Measurements from ENCODE around the gene PDS5B.
"Not testable (repeated sequence)": the region's sequence is repeated elsewhere in the genome, so short reads cannot be mapped to it uniquely, and the experiment has no call there.

PDS5B gene, protein sequence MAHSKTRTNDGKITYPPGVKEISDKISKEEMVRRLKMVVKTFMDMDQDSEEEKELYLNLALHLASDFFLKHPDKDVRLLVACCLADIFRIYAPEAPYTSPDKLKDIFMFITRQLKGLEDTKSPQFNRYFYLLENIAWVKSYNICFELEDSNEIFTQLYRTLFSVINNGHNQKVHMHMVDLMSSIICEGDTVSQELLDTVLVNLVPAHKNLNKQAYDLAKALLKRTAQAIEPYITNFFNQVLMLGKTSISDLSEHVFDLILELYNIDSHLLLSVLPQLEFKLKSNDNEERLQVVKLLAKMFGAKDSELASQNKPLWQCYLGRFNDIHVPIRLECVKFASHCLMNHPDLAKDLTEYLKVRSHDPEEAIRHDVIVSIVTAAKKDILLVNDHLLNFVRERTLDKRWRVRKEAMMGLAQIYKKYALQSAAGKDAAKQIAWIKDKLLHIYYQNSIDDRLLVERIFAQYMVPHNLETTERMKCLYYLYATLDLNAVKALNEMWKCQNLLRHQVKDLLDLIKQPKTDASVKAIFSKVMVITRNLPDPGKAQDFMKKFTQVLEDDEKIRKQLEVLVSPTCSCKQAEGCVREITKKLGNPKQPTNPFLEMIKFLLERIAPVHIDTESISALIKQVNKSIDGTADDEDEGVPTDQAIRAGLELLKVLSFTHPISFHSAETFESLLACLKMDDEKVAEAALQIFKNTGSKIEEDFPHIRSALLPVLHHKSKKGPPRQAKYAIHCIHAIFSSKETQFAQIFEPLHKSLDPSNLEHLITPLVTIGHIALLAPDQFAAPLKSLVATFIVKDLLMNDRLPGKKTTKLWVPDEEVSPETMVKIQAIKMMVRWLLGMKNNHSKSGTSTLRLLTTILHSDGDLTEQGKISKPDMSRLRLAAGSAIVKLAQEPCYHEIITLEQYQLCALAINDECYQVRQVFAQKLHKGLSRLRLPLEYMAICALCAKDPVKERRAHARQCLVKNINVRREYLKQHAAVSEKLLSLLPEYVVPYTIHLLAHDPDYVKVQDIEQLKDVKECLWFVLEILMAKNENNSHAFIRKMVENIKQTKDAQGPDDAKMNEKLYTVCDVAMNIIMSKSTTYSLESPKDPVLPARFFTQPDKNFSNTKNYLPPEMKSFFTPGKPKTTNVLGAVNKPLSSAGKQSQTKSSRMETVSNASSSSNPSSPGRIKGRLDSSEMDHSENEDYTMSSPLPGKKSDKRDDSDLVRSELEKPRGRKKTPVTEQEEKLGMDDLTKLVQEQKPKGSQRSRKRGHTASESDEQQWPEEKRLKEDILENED (N-terminal part only)

DNA sequence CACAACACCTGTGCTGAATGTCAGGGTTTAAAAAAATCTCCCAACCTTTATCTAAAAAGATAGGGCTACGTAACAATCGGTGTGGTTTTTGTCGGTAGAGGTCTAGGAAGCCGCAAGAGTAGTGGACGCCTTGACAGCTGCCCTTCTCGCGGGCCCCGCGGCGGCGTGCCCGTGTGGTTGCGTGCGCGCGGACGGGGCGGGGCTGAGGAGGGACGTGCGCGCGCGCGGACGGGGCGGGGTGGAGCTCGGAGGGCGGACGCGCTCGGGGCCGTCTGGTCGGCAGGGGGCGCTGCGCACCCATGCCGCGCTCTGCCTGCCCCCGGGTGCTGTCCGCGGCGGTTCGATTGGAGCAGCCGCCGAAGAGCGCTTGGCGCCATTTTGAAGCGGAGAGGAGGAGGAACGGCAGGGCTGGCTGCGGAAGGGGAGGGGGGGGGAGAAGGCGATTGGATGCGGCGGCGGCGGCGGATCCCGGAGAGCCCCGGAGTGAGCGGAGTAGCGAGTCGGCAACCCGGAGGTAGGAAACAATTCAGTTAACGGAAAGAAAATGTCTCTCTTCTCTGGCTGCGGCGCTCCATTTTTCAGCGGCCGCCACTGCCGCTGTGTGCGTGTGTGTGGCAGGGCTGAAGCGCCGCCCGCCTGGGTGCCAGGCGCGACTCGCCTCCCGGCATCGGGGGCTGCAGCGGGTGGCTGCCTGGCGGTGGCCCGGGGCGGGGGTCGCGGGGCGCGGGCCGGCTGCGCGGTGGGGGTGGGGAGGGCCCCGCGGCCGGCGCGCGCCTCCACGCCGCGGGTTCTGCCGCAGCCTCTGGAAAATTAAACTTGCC is at the start of gene PDS5B:
Gene PDS5B (plus strand): TSS at position 373 of the 821 bp plus-strand sequence. CDS start 62,321 bp downstream, outside the sequence.
- in situ Hi-C loops (cut with MboI; ENCODE audit: low sequenced_read_pairs): no loop called here

DNA sequence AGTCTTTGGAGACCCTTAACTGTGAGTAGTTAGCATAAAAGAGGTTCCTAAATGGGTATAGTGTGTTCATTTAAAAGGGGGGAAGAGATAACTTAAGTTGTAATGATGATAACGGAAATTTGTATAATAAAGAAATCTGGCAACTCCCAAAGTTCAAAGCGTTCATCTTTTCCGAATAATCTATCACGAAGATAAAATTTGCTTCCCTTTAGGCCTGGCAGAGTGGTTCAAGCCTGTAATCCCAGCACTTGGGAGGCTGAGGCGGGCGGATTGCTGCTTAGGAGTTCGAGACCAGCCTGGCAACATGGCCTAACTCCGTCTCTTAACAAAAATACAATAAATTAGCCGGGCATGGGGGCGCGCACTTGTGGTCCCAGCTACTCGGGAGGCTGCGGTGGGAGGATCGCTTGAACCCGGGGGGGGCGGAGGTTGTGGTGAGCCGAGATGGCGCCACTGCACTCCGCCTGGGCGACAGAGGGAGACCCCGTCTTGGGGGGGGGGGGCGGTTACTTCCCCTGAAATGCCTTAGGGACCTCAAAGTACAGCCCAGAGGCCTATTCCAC is 48.6 kb upstream of the PDS5B start:
- in situ Hi-C loops (cut with MboI; ENCODE audit: low sequenced_read_pairs): no loop called here

DNA sequence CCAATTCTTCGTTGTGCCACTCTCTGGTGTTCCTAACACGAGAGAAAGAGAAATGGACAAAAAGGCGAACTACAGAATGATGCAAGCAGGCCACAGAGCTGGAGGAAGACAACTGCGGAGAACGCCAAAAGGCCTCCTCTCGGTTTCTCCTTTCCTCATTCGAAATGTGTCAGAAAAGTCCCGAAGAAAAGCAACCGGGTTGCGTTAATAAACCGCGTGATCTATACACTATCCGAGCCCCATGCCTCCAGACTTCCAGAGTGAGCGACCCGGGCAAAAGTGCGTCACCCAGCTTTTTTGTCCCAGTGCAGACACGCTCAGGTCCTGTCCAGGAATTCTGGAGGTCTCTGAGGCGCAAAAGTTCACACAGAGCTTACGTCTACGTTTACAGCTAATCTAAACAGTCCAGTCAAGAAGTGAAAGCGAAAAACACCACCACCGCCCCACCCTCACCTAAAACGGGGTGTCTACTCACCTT is 48.1 kb upstream of the PDS5B start:
- in situ Hi-C loops (cut with MboI; ENCODE audit: low sequenced_read_pairs): no loop called here

DNA sequence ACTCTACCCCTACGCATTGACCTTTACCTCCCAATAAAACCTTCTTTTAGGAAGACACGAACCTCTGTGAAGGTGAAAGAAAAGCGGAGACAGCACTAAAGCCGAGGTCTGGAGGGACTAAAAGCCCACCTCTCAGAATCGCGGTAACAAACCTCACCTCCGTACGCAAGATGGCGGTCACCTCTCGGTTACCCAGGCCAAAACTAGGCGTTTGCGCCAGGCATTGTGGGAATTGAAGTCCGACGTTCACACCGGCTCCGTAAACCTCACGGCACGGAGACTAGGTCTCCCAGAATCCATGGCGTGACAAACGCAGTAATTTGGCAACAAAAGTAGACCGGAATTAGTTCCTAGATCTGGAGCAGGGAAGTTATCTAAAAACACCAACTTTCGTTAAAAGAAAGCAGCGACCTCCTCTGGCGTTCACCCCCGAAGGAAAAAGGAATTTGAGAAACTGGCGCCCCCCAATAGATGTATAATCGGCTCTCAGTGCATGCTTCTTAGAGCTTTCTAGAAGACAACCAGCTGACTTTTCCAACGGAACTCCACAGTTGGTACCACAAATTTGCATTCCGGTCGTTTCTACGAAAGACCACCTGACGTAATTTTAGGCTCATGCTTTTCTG is 47.5 kb upstream of the PDS5B start, which contains the start of gene N4BP2L2:
Gene N4BP2L2 (minus strand): TSS at position 175 of the 626 bp plus-strand sequence. CDS start 1,768 bp downstream, outside the sequence.
- in situ Hi-C loops (cut with MboI; ENCODE audit: low sequenced_read_pairs): no loop called here

DNA sequence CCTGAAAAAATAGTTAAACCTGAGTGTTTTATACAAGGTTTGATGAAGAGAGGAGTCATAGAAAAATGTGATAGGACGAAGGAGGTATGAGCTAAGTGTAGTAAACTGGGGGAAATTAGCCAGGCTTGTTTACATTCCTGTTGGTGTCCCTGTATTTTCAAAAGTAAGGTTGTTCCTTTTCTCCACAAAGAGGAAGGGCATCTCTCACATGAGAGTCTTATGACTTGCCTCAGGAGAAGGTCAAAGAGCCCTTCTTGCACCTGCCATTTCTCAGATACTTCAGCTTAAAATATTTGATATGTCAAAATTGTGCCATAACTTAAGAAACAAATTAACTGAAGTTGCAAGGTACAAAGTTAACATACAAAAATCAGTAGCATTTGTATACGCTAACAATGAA is 44.0 kb upstream of the PDS5B start:
- in situ Hi-C loops (cut with MboI; ENCODE audit: low sequenced_read_pairs): no loop called here

DNA sequence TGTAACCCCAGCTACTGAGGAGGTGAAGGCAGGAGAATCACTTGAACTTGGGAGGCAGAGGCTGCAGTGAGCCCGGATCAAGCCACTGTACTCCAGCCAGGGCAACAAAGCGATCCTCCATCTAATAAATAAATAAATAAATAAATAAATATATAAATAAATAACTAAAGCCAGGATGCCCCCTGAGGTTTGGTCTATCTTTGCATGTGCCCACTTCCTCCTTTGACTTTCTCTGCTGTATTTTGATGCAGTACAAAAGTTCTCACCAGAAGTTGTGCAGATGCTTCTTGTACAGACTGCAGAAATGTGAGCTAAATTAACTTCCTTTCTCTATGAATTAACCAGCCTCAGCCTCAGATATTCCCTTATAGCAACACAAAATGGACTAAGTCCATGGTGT is 41.2 kb upstream of the PDS5B start:
- in situ Hi-C loops (cut with MboI; ENCODE audit: low sequenced_read_pairs): no loop called here

DNA sequence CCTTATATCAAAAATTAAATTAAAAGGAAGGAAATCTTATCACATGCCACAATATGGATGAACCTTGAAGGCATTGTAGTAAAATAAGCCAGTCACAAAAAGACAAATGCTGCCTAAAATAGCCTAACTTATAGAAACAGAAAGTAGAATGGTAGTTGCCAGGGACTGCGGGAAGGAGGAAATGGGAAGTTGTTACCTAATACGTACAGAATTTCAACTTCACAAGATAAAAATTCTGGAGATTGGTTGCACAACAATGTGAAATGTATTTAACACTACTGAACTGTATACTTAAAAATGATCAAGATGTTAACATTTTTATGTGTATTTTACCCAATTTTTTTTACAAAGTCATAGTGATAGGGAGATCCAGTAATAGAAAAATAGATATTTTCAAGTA is 37.4 kb upstream of the PDS5B start:
- in situ Hi-C loops (cut with MboI; ENCODE audit: low sequenced_read_pairs): no loop called here

DNA sequence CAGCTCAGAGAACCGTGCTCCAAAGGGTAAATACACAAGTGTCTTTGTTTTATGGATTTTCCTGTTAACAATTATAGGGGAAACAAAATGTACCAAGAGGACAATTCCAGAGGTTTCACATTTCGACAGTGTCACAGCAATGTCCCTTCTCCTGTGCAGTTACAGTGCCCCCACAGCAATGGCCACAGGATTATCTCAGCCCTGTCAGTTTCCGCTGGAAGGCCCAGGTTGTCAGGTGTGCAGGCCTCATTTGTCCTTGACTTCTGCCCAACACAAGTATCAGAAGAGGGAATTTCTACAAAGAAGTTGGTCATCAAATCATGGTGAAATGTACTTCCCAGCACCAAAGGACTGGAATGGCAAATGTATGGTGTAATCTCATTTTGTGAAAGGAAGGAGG is 36.5 kb upstream of the PDS5B start:
- in situ Hi-C loops (cut with MboI; ENCODE audit: low sequenced_read_pairs): no loop called here

DNA sequence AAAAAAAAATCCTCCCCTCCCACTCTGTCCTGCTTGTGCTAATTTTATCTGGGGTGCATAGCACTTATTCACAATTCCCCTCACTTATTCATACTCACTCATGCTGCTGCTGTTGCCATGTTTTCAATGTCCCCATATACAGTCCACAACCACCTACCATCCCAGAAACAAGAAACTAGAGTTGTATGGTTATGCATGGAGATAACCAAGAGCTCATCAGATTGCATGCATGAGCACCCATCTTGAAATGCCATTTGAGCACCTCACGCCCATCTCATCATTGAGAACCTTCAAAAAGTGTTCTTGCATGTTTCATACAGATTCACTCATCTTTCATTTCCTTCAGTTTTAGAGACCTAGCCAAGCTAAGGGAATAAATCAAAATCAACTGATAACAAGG is 32.5 kb upstream of the PDS5B start:
- in situ Hi-C loops (cut with MboI; ENCODE audit: low sequenced_read_pairs): no loop called here

DNA sequence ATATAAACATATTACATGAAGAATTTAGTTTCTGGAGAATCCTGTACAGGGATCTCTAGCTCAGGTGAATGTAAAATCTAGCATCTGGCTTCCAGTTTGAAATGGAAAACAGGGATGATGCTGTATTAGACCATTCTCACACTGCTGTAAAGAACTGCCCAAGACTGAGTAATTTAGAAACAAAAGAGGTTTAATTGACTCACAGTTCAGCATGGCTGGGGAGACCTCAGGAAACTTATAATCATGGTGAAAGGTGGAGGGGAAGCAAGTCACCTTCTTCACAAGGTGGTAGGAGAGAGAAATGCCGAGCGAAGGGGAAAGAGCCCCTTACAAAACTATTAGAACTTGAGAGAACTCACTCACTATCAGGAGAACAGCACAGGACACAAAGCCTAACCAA is 30.6 kb upstream of the PDS5B start:
- in situ Hi-C loops (cut with MboI; ENCODE audit: low sequenced_read_pairs): no loop called here

DNA sequence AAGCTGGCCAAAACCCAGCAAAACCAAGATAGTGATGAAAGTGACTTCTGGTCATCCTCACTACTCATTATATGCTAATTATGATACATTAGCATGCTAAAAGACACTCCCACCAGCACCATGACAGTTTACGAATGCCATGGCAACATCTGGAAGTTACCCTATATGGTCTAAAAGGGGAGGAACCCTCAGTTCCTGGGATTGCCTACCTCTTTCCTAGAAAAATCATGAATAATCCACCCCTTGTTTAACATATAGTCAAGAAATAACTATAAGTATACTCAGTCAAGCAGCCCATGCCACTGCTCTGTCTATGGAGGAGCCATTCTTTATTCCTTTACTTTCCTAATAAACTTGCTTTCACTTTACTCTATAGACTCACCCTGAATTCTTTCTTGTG is 25.4 kb upstream of the PDS5B start:
- in situ Hi-C loops (cut with MboI; ENCODE audit: low sequenced_read_pairs): not testable (repeated sequence)

DNA sequence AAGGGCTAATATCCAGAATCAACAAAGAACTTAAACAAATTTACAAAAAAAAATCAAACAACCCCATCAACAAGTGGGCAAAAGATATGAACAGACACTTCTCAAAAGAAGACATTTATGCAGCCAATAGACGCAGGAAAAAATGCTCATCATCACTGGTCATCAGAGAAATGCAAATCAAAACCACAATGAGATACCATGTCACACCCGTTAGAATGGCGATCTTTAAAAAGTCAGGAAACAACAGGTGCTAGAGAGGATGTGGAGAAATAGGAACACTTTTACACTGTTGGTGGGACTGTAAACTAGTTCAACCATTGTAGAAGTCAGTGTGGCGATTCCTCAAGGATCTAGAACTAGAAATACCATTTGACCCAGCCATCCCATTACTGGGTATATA is 10.6 kb upstream of the PDS5B start:
- in situ Hi-C loops (cut with MboI; ENCODE audit: low sequenced_read_pairs): not testable (repeated sequence)

DNA sequence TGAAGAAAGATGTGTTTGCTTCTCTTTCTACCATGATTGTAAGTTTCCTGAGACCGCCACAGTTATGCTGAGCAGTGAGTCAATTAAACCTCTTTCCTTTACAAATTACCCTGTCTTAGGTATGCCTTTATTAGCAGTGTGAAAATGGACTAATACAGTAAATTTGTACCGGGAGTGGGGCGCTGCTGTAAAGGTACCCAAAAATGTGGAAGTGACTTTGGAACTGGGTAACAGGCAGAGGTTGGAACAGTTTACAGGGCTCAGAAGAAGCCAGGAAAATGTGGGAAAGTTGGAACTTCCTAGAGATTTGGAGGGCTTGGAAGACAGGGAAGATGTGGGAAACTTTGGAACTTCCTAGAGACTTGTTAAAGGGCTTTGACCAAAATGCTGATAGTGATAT is 9.2 kb upstream of the PDS5B start:
- in situ Hi-C loops (cut with MboI; ENCODE audit: low sequenced_read_pairs): no loop called here

DNA sequence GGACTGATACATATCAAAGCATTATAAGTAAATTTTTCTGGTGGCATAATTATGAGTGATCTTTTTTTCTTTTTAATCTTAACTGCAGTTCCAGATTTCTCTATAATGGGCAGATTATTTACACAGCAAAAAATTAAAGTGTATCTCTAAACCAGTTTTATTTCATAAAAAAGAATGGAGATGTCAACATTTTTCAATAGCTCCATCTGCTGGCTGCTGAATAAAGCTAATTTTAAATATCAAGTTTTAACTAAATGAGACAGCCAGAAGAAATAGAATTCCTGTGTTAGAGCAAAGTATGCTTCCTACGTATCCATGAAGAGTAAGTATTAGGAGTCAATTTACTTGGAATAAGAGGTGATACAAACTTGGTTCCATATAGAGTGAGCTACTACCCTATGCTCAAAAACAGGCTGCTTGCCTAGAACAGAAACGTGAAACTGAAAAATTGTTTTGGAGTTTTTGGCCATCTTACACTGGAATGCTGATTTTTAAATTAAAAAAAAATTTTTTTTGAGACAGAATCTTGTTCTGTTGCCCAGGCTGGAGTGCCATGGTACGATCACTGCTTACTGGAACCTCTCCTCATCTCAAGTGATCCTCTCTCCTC is 5.0 kb upstream of the PDS5B start:
- in situ Hi-C loops (cut with MboI; ENCODE audit: low sequenced_read_pairs): no loop called here

DNA sequence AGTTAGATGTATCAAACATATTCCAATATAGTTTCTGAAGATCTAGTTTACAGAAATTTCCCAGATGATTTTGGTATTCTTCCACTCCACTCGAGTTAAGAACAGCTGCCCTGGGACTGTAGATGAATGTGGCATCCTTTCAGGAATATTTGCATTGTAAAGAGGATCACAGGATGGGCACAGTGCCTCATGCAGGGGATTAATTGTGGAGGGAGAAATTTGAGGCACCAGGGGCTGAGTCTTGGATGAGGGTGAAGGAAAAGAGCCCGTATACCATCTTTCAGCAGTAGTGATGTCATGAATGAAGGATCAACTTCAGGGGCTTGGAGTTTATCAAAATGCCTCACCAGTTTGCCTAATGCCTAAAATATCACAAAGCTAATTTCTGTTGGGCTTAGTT is 4.0 kb upstream of the PDS5B start:
- in situ Hi-C loops (cut with MboI; ENCODE audit: low sequenced_read_pairs): no loop called here

DNA sequence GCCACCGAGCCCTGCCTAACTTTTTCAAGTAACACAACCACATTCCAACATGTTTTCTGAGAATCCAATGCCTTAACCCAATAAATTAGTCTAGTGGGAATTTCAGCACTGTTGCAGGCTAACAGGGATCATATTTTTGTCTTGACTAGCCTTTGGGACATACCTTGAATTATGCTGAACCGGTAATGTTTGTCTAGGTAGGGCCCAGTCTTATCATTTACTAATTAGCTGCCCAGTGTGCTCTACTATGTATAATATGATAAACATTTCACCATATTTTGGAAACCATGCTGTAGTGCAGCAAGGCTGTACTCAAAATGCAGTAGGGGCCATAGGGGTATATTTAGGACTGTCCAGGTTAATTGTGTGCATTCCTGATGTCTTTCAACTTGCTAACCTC is 3.3 kb upstream of the PDS5B start:
- in situ Hi-C loops (cut with MboI; ENCODE audit: low sequenced_read_pairs): no loop called here

DNA sequence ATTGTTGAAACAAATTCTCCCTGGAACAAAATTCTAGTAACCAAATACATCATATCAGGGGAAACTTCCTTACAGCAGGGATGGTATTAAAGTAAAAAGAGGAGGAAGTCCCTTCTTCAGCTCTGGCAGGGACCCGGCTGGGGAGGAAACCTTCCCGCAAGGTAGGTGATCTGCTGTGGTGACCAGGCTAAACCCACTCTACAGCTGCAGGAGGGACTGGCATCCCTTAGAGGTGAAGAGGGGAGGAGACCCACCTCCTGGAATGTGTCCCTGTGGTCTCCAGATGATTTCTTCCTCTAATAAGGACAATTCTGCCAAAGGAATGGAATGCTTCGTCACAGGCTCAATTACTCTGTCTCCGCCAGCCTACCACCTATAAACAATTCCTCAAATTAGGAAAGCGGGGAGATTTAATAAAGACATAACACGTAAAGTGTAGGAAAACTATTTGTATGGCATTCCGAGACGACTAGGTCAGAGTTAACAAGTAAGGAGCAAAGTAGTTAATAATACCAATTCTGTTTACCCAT is 637 bp upstream of the PDS5B start:
- in situ Hi-C loops (cut with MboI; ENCODE audit: low sequenced_read_pairs): no loop called here

DNA sequence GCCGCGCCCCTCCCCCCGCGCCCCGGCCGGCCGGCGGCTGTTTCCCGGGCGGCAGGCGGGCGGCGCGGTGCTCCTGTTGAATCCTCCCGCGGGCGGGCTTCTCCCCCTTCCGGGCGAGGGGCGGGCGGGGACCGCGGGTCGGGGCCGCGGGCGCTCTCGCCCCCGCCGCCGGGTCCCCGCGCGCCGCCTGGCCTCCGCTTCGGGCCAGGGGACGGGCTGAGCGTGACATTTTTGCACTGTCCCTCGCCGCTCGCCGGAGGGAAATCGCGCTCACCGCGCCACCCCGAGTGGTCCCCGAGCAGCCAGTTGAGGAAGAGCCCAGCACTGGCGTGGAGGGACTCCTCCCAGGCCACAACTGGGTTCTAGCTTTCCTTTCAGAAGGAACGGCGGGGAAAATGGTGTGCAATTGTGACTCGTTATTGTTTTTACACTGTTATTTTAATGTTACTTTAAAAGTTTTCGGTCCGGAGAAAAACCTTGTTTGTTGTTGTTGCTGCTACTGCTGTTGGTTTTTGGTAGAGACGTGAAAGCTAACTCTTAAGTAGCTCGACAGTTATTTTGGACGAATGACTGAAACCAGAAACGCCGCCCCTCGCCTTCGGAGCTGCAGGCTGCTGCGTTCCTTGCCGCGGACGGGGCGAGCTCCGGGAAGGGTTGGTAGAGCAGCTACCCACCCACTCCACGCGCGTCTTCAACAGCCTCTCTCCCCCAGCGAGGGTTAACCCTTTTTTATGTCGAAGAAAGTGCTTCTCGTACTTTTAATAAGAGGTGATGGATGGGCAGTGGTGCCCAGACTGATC is 959 bp downstream of the PDS5B start:
- in situ Hi-C loops (cut with MboI; ENCODE audit: low sequenced_read_pairs): no loop called here
